ENCODE measurements around the gene GABRG3. TPM values are rescaled to one million over a fixed set of nuclear protein-coding genes. Genes with fewer than 3 reads are reported as not detected.

GABRG3 gene
- total RNA-seq, 4 donors from 2014 or later = not detected

GRCh38 chr15:27398631-27399161 lies 427.7 kb downstream of the GABRG3 start:
- Histone ChIP-seq H3K27ac (replicated peaks in 1 of 4) (no peak overlapping the region), H3K27me3 (no peaks in the 10 kb centered on the region), H3K36me3 (no peaks in the 10 kb centered on the region), H3K4me1 (no peaks in the 10 kb centered on the region), H3K9me3 (peaks cover 0 to 4% (median 0%) of the 10 kb centered on the region in 4 donors), H3K4me3 (no peak overlapping the region)
- TF ChIP-seq POLR2A (IDR thresholded peaks at IDR 0.05; ENCODE audit: low read depth) = no peak
- TF ChIP-seq POLR2AphosphoS5 (IDR thresholded peaks at IDR 0.05) = no peak
- TF ChIP-seq EP300 (IDR thresholded peaks at IDR 0.05) = no peak
- TF ChIP-seq, protein P1, sequence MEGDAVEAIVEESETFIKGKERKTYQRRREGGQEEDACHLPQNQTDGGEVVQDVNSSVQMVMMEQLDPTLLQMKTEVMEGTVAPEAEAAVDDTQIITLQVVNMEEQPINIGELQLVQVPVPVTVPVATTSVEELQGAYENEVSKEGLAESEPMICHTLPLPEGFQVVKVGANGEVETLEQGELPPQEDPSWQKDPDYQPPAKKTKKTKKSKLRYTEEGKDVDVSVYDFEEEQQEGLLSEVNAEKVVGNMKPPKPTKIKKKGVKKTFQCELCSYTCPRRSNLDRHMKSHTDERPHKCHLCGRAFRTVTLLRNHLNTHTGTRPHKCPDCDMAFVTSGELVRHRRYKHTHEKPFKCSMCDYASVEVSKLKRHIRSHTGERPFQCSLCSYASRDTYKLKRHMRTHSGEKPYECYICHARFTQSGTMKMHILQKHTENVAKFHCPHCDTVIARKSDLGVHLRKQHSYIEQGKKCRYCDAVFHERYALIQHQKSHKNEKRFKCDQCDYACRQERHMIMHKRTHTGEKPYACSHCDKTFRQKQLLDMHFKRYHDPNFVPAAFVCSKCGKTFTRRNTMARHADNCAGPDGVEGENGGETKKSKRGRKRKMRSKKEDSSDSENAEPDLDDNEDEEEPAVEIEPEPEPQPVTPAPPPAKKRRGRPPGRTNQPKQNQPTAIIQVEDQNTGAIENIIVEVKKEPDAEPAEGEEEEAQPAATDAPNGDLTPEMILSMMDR (IDR thresholded peaks at IDR 0.05) = no peak
- WGBS = 73% methylated on average over 8 of the region's 8 CpGs
- intact Hi-C loops (cut with DNase I) = no loop called here
- no peak for DNase-seq (ENCODE audit: extremely low spot score)

DNA sequence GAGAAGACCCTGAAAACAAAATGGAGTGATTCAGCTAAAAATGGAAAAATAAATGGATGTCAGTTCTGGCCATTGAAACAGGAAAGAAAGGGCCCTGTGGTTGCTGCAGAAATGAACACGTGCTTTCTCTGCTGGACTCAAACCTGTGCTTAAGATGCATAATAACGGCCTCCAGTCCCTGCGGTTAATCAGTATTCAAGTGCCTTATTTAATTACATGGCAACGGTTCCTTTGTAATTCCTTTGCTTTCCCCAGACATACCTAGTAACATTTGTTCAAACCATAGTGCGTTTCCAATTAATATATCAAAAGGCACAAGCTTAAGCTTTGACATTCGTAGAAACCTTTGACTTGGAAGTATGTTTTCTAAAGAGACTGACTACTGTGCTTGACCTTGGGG lies 428.3 kb downstream of the GABRG3 start:
- TF ChIP-seq POLR2A (IDR thresholded peaks at IDR 0.05; ENCODE audit: low read depth) (no peak), EP300 (IDR thresholded peaks at IDR 0.05) (no peak), POLR2AphosphoS5 (IDR thresholded peaks at IDR 0.05) (no peak)
- TF ChIP-seq, protein P1 (IDR thresholded peaks at IDR 0.05) = no peak
- intact Hi-C loops (cut with DNase I) = no loop called here

DNA sequence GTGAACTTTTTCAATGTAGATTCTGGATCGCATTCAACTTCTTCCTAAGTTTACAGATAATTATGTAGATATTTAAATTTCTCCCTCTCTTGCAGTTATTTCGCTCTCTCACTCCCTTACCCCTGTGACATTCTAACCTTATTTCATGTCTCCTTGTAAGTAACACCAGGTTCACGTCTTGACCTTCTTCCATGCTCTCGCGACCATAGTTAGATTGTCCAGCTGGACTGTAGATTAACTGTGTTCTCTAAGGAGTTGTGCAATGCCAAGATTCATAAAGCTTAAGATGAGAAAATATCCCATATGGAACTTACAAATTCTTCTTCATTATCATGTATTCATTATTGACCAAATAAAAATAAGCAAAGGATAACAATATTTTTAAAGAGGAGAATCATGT lies 430.5 kb downstream of the GABRG3 start:
- H3K27ac ChIP-seq (replicated peaks in 1 of 4) = no peak overlapping the region
- no peaks in the 10 kb centered on the region for H3K4me1 ChIP-seq
- DNase-seq (ENCODE audit: extremely low spot score) = no peak
- H3K27me3 ChIP-seq = no peaks in the 10 kb centered on the region
- H3K9me3 ChIP-seq = no peaks in the 10 kb centered on the region
- no peak overlapping the region for H3K4me3 ChIP-seq
- TF ChIP-seq POLR2A (IDR thresholded peaks at IDR 0.05; ENCODE audit: low read depth) (no peak), POLR2AphosphoS5 (IDR thresholded peaks at IDR 0.05) (no peak), EP300 (IDR thresholded peaks at IDR 0.05) (no peak)
- TF ChIP-seq, protein P1 (IDR thresholded peaks at IDR 0.05) = no peak
- no peaks in the 10 kb centered on the region for H3K36me3 ChIP-seq
- WGBS = 64% methylated on average over 5 of the region's 5 CpGs
- intact Hi-C loops (cut with DNase I) = no loop called here

More for the DNA sequence above, 428.3 kb downstream of the GABRG3 start:
- Histone ChIP-seq H3K27ac (replicated peaks in 1 of 4) (no peak overlapping the region), H3K36me3 (no peaks in the 10 kb centered on the region), H3K4me1 (no peaks in the 10 kb centered on the region), H3K27me3 (no peaks in the 10 kb centered on the region), H3K9me3 (peaks cover 0 to 4% (median 0%) of the 10 kb centered on the region in 4 donors), H3K4me3 (no peak overlapping the region)
- WGBS = 78% methylated on average over 6 of the region's 6 CpGs
- no peak for DNase-seq (ENCODE audit: extremely low spot score)

GRCh38 chr15:27408428-27408827 lies 437.4 kb downstream of the GABRG3 start:
- WGBS = 89% methylated on average over 5 of the region's 5 CpGs

More at GRCh38 chr15:27408428-27408827, 437.4 kb downstream of the GABRG3 start:
- H3K4me1 ChIP-seq = no peaks in the 10 kb centered on the region
- intact Hi-C loops (cut with DNase I) = no loop called here
- no peak for TF ChIP-seq EP300 (IDR thresholded peaks at IDR 0.05)
- TF ChIP-seq POLR2AphosphoS5 (IDR thresholded peaks at IDR 0.05) = no peak
- TF ChIP-seq POLR2A (IDR thresholded peaks at IDR 0.05; ENCODE audit: low read depth) = no peak
- TF ChIP-seq, protein P1 (IDR thresholded peaks at IDR 0.05) = no peak
- H3K27ac ChIP-seq (replicated peaks in 1 of 4) = no peak overlapping the region
- no peak for DNase-seq (ENCODE audit: extremely low spot score)
- peaks cover 0 to 5% (median 0%) of the 10 kb centered on the region in 4 donors for H3K27me3 ChIP-seq
- no peaks in the 10 kb centered on the region for H3K36me3 ChIP-seq
- no peaks in the 10 kb centered on the region for H3K9me3 ChIP-seq
- H3K4me3 ChIP-seq = no peak overlapping the region
